Ishikawa (cell line): ENCODE measurements around the gene PLXNA3.
A peak's percentile ranks its signal among the peaks of the same experiment; 100 is the strongest.

Experiments used
- YY1 ChIP-seq: IDR thresholded peaks from 2 replicates; pipeline ENCODE4 v1.6.1; 2012; ENCODE audit warnings: low read depth
- TF ChIP-seq, protein P1 (sequence below): IDR thresholded peaks from 2 replicates; pipeline ENCODE4 v1.6.1; 2012; ENCODE audit warnings: low read depth, mild to moderate bottlenecking

DNA sequence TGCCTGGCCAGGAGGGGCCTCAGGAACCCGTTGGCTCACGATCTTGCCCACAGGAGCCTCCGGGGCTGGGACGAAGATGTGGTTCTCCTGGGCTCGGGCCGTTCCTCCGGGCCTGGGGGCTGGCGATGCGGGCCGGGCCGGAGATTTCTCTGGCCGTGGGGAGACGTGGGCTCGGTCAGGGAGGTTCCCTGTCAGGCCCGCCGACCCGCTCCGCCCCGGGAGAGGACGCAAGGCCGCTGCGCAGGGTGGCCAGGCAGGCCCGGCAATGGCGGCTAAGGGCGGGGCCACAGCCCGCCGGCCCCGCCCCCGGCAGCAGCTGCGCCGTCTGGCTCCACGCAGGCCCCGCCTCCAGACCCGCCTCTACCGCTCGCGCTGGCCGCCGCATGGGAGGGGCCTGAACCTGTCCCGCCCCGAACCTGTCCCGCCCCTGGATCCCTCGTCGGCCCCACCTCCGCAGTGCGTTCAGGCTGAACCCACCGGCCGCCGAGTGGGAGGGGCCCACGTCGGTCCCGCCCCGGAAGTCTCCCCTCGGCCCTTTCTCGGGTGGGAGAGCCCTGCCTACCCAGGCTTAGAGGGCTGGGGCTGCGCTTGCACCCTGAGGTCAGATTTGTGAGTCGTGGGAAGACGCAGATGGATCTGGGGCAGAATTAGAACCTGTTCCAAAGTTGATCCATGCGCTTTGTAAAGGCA is 58.0 kb downstream of the PLXNA3 start, which contains the start of gene FAM3A:
- TF ChIP-seq YY1, result peak; percentile 81
- TF ChIP-seq, protein P1, sequence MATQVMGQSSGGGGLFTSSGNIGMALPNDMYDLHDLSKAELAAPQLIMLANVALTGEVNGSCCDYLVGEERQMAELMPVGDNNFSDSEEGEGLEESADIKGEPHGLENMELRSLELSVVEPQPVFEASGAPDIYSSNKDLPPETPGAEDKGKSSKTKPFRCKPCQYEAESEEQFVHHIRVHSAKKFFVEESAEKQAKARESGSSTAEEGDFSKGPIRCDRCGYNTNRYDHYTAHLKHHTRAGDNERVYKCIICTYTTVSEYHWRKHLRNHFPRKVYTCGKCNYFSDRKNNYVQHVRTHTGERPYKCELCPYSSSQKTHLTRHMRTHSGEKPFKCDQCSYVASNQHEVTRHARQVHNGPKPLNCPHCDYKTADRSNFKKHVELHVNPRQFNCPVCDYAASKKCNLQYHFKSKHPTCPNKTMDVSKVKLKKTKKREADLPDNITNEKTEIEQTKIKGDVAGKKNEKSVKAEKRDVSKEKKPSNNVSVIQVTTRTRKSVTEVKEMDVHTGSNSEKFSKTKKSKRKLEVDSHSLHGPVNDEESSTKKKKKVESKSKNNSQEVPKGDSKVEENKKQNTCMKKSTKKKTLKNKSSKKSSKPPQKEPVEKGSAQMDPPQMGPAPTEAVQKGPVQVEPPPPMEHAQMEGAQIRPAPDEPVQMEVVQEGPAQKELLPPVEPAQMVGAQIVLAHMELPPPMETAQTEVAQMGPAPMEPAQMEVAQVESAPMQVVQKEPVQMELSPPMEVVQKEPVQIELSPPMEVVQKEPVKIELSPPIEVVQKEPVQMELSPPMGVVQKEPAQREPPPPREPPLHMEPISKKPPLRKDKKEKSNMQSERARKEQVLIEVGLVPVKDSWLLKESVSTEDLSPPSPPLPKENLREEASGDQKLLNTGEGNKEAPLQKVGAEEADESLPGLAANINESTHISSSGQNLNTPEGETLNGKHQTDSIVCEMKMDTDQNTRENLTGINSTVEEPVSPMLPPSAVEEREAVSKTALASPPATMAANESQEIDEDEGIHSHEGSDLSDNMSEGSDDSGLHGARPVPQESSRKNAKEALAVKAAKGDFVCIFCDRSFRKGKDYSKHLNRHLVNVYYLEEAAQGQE, result no peak
